Stimulated activated CD4-positive, alpha-beta T cell treated with anti-CD3 and anti-CD28 coated beads, Interleukin-12 subunit alpha, Interleukin-12 subunit beta, amount 100 ng/mL, for 48 hours (primary cell): ENCODE data around the gene MT1H.

ENCODE experiments used
- DNase-seq, 3 donors: peaks; one replicate each; pipeline ENCODE4 v3.0.0-alpha.2; 2020; ENCODE audit warnings: low read depth in 2 of 3, low spot score in 1 of 3

Gene MT1H

DNA sequence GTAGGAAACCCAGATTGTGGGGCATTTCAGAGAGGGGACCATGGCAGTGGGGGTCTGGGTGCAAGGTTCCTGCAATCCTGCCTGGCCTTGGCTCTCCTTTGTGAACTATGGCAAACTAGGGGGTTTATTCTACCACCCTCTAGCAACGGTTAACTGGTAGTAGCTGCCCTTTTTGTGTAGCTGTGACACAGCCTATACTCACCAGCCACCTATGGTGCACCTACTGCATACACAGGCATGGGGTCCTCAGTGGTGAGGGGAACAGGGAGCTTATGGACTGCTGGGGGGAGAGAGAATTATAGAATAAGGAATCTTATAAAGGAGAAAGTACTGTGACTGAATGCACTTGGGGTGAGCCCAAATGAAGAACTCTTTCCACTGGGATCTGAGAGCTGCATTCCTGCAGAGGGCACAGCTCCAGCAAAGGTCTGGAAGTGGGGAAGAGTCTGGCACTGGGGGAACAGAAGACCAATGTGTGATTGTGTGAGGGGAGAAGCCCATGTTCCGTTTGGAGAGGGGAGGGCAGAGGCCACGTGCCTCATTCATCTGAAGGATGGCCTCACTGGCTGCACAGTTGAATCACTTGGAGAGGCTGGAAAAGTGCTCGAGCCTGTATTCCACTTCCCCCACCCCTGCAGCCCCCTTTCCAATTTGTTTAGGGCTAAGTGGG is 14.8 kb downstream of the MT1H start:
- DNase-seq, result no peak

DNA sequence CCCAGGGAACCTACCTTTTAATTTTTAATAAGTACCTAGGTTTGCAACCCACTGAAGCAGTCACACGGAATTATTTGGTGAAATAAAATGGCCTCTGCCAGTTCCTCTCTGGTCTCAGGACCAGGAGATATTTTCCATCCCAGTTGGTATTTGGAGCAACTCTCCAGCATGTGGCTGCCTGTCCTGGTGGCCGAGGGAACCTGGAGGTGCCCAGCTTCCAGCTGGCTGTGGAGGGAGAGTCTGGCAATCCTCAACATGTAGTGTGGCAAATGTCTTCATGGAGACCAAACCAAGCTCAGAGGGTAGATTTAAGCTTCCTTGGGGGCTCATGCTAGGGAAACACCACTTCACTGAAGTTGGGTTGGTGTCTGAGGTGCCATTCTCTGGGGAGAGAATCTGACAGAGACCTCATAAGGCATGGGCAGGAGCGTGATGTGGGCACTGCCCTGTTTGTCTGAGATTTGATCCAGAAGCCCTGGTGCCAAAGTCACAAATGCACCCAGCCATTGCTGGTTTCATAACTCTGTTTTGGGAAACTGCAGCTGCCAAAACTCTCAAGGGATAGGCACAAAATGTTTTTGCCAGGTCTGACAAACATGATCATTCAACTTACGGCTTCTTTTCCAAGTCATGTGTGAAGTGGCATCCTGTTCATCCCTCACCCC is 15.4 kb downstream of the MT1H start:
- DNase-seq, result no peak

DNA sequence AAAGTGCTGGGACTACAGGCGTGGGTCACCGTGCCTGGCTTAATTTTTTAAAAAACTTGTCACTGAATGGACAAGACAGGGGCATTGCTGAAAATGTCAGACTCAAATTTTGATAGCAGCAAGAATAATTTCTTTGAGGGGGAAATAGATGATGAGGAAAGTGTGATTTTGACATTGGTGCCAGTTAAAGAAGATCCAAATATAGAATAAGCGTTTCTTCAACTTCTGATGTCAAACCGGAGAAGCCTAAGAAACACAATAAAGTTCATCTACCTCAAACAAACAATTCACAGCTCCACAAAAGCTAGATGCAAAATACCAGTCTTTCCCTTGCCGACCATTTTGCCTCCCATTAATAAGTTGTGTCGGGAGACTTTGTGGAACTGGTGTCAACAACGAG is 17.1 kb downstream of the MT1H start:
- DNase-seq, result no peak

DNA sequence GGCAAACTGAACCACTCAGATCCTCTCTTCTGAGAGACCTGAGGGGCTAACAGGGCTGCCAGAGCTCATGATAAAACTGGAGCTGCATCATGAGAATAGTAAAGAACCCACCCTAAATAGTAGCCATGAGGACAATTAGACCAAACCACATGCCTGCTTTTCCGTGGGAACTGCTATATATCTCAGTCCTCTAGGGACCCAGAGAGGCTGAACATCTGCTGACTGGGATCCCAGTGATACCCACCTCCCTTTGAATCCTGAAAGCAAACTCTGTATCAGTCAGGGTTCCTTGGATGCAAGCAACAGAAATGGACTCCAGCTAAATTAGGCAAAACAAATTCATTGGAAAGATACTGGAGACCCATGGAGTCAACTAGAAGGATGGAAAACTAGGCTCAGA is 19.1 kb downstream of the MT1H start:
- no peak for DNase-seq

DNA sequence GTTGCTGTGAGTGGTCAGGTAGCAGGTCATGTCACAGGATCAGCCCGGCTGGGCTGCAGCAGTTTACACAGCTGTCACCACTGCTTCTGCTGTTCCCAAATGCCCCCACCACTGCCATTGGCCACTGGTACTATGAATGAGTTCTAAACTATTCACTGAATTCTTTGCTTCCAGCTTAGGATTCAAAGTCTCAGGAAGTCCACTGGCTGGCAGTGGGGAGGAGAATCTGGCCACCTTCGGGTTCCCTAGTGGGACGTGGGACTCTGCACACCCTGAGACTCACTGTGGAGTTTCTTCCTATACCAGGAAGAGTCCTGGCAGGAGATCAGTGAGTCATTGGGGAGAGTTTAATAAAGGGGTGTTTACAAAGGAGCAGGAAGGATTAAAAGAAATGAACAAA is 19.6 kb downstream of the MT1H start:
- DNase-seq, result no peak

DNA sequence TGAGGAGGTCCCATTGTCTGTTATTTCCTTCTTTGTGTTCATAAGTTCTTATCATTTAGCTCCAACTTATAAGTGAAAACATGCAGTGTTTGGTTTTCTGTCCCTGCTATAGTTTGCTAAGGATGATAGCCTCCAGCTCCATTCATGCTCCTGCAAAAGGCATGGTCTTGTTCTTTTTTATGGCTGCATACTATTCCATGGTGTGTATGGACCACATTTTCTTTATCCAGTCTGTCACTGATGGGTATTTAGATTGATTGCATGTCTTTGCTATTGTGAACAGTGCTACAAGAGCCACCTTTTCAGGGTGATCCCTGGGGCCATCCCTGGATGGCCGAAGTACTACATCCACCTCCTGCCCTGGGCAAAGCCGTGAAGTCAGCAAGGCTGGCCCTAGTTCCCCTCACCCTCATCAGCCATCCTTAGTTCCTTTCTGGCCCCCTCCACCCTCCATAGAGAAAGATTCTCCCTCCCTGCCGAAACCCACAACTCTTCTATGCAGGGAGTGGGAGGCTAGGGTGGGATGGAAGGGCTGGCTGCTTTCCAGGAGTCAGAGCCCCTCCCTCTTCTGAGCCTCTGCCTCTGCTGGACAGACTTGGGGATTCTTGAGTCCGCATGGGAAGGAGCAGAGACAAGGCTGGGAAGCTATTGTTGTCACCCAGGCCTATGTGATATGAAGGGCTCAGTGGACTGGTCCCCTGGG is 21.0 kb downstream of the MT1H start:
- DNase-seq, result no peak

DNA sequence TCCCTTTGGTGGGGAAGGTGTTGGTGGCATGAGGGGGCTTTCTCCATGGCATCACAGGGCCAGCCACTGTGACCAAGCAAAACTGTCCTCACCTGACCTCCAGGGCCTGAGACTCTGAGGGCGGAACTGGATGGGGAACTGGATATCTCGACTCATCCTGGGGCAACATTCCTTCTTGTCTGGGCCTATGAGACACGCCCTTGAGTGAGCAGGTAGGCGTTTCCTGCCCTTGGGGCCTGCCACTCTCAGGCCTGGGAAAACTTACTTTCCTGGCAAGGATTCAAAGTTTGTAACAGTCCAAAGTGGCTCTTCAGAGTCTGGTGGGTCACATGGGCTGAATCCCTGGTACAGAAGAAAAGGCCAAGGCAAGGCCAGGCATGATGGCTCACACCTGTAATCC is 22.3 kb downstream of the MT1H start:
- no peak for DNase-seq

DNA sequence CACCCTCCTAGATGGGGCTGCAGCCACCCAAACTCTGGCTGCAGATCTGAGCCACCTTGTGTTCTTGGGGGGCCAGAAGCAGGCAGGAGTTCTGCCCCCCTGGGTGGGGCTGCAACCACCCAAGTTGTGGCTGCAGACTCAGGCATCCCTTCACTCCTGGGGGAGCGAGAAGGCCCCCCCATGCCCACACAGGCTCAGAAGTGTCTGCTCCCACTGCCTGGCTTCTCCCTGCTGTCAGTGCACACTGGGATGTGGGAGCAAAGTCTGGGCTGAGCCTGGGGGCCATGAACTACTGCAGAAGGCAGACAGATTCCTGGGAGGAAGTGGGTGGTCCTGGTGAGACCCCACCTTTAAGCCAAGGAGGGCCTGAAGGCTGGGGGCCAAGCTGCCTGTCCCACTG is 25.6 kb downstream of the MT1H start:
- no peak for DNase-seq

DNA sequence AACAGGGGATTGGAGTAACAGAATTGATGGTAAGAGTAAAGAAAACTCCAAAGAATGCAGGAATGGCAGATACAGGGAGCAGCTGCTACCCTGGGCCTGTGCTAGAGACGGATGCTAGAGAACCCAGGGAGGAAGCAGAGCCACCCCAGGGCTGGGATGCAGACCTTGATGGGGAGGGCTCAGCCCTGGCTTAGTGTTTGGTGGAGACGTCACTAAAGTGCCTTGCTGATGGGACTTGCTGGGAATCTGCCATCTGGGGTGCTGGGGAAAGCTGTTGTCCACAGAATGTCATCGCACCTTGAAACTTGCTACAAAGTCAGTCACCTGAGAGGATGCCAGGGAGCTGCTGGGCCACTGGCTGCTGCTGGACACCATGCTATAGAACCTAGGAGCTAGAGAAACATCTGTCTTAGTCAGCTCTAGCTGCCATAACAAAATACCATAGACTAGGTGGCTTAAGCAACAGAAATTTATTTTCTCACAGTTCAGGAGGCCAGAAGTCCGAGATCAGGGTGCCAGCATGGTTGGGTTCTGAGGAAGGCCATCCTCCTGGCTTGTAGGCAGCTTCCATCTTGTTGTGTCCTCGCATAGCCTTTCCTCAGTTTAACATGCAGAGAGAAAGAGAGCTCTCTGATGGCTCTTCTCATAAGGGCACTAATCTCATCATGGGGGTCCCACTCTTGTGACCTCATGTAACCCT is 28.0 kb downstream of the MT1H start:
- no peak for DNase-seq

DNA sequence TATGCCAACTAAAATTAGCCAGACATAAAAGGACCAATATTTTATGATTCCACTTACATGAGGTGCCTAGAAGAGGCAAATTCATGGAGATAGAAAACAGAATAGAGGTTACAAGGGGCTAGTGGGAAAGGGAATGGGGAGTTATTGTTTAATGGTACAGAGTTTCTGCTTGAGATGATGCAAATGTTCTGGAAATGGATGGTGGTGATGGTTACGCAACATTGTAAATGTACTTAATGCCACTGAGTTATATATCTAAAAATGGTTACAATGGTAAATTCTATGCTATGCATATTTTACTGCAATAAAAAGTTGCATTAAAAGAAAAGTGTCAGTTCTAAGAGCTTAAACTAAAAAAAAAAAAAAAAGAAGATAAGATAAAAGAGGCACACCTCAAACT is 30.6 kb downstream of the MT1H start:
- DNase-seq, result no peak

DNA sequence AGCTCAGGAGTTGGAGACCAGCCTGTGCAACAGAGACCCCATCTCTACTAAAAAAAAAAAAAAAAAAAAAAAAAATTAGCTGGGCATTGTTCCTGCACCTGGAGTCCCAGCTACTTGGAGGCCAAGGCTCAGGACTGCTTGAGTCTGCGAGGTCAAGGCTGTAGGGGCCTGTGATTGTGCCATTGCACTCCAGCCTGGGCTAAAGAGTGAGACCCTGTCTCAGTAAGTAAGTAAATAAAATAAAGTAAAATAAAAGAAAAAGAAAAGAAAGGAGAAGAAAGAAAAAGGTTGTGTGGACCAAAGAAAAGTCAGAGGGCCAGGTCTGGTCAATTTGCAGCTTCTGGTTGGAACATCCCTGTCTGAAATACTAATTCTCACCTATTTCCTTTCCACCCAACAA is 31.0 kb downstream of the MT1H start:
- no peak for DNase-seq

DNA sequence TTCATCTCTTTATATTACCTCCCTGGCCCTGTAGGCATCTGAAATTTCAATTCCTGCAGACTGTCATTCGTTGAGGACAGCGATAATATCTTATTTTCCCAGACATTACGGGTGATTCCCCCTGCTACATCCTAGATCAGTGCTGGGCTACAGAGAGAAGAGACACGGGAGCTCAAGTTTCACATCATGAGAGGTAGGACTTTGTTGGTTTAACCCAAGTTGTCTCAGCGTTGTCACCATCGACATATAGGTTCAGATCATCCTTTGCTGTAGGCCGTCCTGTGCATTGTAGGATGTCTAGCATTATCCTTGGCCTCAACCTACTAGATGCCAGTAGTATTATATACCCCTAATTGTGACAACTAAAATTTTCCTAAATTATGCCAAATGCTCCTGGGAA is 31.9 kb downstream of the MT1H start:
- DNase-seq, result no peak

DNA sequence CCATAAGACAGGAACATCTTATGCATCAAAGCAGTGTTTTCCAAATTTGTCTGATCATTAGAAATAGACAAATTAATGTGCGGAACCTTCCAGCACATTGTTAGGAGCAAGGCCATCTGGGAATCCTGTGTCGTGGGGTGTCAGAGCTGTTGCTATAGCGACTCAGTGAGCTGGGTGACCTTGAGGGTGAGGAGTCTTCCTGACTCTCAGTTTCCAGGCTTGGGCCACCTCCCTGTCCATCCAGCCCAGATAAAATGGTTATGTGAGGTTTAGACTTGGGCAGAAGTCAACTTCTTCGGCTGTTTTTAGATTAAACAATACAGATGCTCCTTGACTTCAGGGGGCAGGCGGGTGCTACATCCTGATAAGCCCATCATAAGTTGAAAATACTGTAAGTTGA is 33.2 kb downstream of the MT1H start:
- no peak for DNase-seq

DNA sequence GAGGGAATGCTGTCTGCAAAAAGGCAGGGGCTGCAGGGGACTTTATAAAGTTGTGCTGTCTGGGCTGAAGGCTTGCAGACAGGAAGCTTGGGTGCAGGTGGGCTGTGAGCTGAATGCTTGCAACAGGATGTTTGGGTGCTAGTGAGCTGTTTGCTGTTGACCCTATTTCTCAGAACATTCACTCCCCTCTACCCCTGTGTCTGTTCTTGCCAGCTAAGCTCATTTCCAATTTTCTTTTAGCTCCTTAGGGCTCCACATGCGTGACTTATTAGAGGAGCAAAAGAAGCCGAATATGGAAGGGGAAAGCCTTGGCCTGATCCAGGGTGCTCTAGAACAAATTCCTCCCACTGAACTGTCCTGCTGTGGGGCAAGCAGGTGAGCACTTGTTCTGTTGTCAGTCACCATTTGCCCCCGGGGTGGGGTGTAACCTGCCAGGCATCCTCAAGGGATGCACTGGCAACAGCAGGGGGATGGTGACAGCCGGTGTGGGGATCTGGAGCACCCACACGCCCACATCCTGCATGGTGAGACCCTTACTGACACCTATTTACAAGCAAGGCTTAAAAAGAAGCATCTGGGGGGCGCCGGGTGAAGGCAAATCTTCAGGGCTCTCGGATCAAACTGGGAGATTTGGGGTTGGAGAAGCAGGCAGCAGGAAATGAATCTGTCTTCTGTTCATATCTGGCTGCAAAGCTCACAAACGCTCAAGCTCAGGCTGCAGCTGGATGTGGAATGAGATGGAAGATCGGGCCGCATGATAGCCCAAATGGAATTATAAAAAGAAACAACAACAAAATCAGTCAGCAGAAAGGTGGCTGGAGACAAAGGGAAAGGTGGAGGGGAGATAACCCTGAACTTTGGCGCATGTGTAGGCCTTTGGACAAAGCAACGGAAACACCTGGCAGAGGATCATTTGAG is 39.2 kb downstream of the MT1H start:
- no peak for DNase-seq

DNA sequence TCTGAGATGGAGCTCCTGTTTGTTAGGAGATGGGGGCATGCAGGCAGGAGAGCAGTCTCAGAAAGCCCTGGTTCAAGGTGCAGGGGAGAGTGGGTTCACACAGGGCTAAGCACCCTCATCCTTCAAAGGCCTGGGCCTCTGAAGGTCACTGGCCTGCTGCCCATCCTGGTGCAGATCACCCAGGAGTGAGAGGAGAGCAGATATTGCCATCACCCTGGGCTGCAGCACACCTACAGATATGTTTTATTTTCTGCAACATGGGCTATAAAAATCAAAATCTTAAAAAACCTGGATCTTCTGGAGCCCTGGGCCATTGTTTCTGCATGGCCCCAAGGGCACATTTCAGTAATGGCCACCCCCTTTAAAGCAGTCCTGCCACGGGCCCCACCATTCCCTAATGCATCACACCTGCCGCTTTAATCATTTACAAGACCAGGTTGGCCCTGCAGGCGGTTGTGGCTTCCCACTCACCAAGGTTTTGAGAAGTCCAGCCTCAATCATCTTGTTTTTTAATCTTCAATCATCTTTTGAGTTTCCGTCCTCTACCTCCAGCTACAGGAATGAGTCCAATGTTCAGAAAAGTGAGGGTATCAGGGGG is 39.9 kb downstream of the MT1H start:
- DNase-seq, result no peak

DNA sequence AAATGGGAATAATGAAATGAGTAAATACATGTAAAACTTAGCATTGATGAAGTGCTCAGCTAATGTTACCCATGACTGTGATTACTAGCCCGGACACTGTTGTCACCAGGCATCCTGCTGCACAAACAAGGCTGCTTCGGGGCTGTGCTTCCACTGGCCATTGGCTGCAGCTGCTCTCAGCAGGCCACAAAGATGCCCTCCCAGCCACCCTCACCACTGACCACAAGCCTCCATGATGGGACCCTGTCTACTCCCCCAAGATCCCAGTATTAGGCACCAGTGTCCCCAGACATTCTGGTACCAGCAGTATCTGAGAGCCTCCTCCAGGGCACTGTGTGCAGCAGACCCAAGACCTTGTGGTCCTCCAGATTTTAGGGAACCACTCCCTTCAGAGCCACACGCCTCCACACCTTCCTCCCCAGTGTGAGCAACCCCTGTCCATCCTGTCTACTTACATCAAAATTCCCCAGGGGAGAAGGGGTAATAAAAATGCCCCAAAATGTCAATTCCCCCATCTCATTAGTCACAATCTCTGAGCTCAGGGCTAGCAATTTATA is 40.6 kb downstream of the MT1H start:
- no peak for DNase-seq

DNA sequence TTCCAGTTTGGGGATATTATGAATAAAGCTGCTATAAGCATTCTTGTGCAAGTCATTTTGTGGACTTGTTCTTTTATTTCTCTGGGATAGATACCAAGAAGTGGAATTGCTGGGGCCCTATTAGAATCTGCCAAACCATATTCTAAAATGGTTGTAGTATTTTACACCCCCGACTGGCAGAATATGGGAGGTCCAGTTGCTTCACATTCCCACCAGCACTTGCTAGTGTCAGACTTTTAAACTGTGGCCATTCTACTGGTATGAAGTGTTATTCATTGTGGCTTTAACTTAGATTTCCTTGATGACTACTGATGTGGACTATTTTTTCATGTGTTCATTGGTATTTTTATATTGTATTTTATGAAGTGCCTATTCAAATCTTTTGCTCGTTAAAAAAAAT is 42.2 kb downstream of the MT1H start:
- no peak for DNase-seq

DNA sequence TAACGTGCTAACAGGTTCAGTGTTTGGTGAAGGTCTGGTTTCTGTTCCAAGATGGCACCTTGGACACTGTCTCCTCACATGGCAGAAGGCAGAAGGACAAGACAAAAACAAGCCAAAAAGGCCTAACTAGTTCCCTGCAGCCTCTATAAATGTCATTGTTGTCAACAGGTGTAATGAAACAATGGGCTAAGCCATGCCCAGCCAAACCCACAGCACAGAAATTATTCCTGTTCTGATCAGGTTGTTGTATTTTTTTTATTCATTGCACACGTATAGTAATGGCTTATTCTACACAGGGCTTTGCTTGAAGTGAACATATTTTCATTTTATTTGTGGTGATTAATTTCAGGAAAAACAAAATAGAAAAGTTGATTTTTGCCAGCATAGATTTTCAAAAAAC is 44.2 kb downstream of the MT1H start:
- DNase-seq, result no peak

DNA sequence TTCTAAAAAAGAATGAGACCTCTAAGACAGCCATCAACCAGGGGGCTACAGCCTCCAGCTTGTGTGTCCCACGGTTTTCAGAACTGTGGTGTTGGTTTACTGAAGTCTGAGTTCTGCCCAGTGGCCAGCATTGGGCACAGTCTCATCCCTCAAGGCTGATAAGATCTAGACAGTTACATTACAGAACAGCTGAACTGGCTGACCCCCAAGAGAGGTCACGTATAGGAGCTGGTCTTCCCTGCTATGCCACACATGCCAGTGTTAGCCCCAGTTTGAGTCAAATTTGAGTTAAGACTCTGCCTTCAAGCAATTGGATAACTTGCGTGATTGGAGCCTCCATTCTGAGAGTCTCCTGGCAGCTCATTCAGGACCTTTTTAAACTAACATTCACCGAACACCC is 45.5 kb downstream of the MT1H start:
- no peak for DNase-seq

DNA sequence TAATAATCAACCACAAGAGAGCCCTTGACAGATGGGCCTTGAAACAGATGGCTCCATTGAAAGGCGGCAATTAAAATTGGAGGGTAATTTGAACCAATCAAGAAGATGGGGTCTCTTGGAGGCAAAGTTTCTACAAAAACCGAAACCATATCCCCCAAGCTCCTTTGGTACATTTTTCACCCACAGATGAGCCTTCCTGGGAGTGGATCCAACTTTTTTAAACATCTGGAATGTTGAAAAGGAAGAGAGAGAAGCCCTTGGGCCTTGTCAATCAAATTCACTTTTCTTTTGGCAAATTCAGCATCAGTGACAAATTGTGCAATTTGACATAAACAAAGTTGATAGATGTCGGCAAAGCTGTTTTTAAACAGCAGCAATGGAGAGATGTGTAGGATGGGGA is 47.1 kb downstream of the MT1H start:
- no peak for DNase-seq
